GM12864 (cell line): Measurements from ENCODE around the gene CALCOCO1.

Experiments
- DNase-seq: peaks from one replicate; pipeline ENCODE4 v3.0.0-alpha.2; 2011; ENCODE audit warnings: low read depth
- H3K4me3 ChIP-seq: 2 replicates; pipeline ENCODE4 v1.5.1; 2011; ENCODE audit warnings: mild to moderate bottlenecking, low read depth, low read length, control low read depth
- TF ChIP-seq, protein P1 (sequence below): IDR thresholded peaks from 2 replicates; pipeline ENCODE4 v1.5.1; 2011; ENCODE audit warnings: low read depth, mild to moderate bottlenecking, moderate library complexity, low read length, control low read depth, inconsistent platforms; ENCODE audit errors: missing control alignments

The CALCOCO1 gene

DNA sequence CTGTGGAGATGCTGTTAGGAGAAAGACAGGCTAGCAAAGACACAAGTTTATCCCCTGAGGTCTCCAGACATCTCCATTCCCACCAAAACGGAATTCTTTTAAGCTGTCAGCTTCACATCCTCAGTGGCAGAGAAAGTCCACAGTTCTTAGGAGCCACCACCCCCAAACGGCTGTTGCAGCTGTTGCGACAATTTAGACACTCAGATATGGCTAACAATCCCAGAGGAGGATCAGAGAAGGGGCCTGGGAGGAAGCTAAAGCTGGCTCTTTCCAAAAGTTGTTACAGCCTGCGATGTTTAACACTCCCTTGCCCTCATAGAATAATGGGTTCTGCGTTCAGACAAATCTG, 49.5 kb downstream of the CALCOCO1 start:
- TF ChIP-seq, protein P1, sequence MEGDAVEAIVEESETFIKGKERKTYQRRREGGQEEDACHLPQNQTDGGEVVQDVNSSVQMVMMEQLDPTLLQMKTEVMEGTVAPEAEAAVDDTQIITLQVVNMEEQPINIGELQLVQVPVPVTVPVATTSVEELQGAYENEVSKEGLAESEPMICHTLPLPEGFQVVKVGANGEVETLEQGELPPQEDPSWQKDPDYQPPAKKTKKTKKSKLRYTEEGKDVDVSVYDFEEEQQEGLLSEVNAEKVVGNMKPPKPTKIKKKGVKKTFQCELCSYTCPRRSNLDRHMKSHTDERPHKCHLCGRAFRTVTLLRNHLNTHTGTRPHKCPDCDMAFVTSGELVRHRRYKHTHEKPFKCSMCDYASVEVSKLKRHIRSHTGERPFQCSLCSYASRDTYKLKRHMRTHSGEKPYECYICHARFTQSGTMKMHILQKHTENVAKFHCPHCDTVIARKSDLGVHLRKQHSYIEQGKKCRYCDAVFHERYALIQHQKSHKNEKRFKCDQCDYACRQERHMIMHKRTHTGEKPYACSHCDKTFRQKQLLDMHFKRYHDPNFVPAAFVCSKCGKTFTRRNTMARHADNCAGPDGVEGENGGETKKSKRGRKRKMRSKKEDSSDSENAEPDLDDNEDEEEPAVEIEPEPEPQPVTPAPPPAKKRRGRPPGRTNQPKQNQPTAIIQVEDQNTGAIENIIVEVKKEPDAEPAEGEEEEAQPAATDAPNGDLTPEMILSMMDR: no peak
- DNase-seq: no peak
- H3K4me3 ChIP-seq: no peak overlapping the region

DNA sequence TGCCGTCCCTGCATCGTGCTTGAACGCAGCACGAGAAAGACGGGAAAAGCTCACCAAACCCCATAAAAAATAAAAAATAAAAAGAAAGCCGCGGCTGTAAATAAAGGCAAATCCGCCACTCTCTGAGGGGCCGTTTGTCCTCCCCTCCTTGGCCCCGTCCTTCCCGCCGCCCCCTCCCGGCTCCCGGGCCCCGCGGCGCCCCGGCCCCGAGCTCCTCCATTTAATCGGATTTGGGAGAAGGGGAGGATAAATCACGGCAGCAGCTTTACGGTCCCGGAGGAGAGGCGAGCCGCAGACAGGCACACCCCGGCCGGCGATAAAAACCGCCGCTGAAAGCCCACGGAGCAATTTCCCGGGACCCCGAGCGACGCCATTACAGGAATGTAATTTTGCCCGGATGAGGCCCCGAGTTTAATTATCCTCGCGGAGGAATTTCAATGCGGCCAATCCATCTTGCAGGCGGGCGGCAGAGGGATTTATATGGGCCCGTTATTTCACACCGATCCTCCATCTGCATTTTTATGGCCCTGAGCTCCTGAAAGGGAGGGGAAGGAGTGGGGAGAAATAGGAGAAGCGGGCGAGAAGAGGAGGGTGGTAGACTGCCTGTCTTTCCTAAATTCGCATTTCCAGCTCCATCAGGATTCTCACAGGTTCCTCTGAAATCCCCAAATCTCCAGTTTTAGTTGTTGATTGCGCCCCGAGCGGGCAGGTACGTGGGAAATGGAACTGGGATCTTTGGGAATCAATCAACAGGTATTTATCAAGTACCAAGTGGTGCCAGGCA, 50.0 kb downstream of the CALCOCO1 start:
- TF ChIP-seq, protein P1: no peak
- no peak for DNase-seq
- peak overlapping the region; percentile 91 for H3K4me3 ChIP-seq

DNA sequence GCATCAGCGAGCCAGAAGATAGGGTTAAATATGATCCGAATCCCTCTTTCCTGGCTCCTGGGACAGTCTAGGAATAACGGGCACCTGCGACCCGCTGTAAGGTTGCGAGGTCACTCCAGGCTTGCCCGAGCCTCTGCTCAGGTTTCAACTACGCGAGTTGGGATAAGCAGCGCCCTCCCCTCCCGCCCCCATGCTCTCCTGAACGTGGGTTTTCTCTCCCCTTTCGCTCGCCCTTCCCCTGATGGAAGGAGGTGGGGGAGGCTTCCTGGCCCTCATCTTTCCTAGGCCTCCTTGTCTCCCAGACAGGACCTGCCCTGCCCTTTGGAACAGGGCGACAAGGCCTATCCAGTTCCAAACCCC, 50.6 kb downstream of the CALCOCO1 start:
- no peak for DNase-seq
- TF ChIP-seq, protein P1: no peak
- peak overlapping the region; percentile 91 for H3K4me3 ChIP-seq

DNA sequence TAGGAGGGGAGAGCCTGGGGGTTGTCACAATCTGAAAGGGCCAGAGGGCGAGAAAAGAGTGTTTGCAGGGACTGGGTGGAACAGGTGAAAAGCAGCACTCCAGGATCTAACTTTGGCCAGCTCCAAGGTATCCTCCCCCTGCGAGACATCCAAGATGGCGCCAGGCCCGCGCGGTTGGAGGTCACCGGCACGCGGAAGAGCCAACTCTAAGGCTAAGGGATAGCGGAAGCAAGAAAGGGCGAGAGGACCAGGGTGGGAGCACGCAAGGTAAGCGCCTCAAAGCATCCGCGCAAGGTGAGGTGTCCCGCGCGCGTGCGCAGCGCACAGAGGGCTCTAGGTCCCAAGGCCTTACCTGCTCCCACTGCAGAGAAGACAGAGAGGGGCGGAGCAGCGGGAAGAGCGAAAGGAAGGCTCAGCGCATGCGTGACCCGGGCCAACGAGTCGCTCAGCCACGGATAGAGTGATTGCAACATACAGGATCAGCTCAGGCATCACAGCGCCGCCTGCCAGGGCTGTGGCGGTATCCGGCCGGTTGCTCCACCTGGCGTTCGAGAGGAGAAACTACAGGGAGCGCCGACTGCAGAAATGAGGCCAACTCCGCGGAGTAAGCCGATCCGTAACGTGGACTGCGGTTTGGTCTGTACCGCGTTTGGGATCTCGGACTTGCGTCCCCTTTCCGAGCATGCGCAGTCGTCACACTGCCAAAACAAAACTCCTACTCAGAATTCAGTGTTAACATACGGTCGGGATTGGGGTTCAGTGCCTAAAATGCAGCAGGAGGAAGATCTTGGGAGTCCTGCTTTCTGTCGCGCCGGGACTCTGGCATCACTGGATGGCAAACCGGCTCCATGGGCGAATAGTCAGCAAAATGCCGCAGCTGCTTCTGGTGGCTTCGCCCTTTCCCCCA, 51.3 kb downstream of the CALCOCO1 start, which contains the start of gene ATP5MC2:
ATP5MC2 (minus strand) TSS at position 383 of the 907 bp plus-strand sequence. CDS start 3,469 bp downstream, outside the sequence.
- H3K4me3 ChIP-seq: peak within 1 kb of the TSS; percentile 91
- peak; percentile 96 for DNase-seq
- TF ChIP-seq, protein P1: peak; percentile 99

DNA sequence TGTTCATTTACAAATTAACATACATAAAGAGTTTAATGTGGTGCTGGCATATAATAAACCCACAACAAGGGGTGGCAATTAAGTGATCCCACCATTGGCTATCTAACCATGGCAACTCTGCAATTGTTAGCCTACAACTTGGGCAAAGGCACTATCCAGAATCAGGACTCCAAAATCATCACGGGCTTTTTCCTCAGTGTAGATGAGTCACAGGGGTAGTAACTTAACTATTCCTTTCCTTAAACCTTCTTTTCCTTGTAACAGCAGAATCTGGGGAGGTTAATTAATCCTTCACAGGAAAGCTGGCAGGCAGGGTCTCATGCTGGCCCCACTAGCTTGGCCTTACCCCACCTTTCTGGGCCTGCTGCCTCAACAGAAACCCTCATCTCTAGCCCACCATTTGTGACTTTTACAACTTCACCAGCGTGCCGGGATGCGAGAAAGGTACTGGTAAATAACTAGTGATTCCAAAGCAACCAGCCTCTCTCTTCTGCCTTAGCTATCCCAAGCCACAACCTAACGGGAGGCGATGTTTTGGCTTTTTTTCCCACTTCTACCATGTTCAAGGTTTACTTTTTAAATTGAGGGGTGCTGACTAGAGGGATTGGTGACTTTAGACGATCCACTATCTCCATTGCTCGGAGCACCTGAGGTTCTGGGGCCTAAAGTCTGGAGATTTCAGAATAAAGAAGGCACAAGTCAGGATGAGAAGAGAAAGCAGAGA, 52.1 kb downstream of the CALCOCO1 start:
- TF ChIP-seq, protein P1: no peak

DNA sequence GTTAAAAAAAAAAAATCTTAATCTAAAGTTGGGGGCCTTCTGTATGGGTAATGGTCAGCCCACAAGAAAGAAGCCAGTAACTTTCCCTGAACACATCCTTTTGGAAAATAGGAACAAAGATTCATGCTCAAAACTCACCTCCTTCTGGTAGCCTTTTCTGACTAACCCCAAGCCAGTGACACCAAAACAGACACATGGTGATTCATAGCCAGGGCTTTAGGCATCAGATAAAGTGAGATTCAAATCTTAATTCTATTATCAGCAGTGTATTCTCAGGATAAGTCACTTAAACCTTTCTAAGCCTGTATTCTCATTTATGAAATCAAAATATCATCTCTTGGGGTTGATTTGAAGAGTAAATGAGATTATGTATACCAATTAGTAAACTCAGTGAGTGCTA, 56.3 kb downstream of the CALCOCO1 start:
- TF ChIP-seq, protein P1: no peak
- no peak for DNase-seq
- no peak overlapping the region for H3K4me3 ChIP-seq

More for the DNA sequence above, 52.1 kb downstream of the CALCOCO1 start:
- H3K4me3 ChIP-seq: peak overlapping the region; percentile 91
- DNase-seq: no peak
